Natural killer cell treated with Interleukin-12 subunit alpha and Interleukin-12 subunit beta and Interleukin-15 and Interleukin-18, amount 100 ng/mL, for 72 hours (primary cell): ENCODE results near the gene SRC. TPM values are rescaled to one million over a fixed set of nuclear protein-coding genes. Genes with fewer than 3 reads are reported as not detected.
"Not testable (repeated sequence)": the region's sequence is repeated elsewhere in the genome, so short reads cannot be mapped to it uniquely, and the experiment has no call there.

Experiments
- ATAC-seq, 2 donors: fragments of 150-1000 bp; cut with Tn5 transposase in 1 of 2; sonication (Bioruptor Pico), chemical (Tn5 transposase) in 1 of 2; 2 replicates each; pipeline ENCODE4 v1.10.0; 2021
- DNase-seq: peaks from one replicate; pipeline ENCODE4 v3.0.0; 2022; ENCODE audit warnings: low spot score
- H3K27ac Mint-ChIP-seq, 2 donors: 1 replicate in 1 of 2; 2 replicates in 1 of 2; pipeline ENCODE4 v1.8.0; 2022; ENCODE audit warnings: mixed read lengths in 2 of 2, mild to moderate bottlenecking in 1 of 2, moderate library complexity in 1 of 2
- H3K27me3 Mint-ChIP-seq, 2 donors: 1 replicate in 1 of 2; 2 replicates in 1 of 2; pipeline ENCODE4 v1.8.0; 2022; ENCODE audit warnings: mixed read lengths in 2 of 2
- H3K36me3 Mint-ChIP-seq: one replicate; pipeline ENCODE4 v1.8.0; 2022; ENCODE audit warnings: mixed read lengths
- H3K4me1 Mint-ChIP-seq, 2 donors: 1 replicate in 1 of 2; 2 replicates in 1 of 2; pipeline ENCODE4 v1.8.0; 2022; ENCODE audit warnings: low read depth in 2 of 2, mixed read lengths in 2 of 2, mild to moderate bottlenecking in 1 of 2
- H3K4me3 Mint-ChIP-seq: one replicate; pipeline ENCODE4 v1.8.0; 2022; ENCODE audit warnings: mixed read lengths
- H3K9me3 Mint-ChIP-seq: 2 replicates; pipeline ENCODE4 v1.8.0; 2022; ENCODE audit warnings: mixed read lengths
- total RNA-seq, 2 donors: library from RNA; stranded (reverse); gene quantifications; one replicate each; pipeline ENCODE4 v1.2.3, GENCODE V29; 2022

Gene SRC
- total RNA-seq, 2 donors from 2014 or later: 6.8 to 8.6 TPM

GRCh38 chr20:37363221-37364012 lies 17.5 kb downstream of the SRC start:
- ATAC-seq (no peak), DNase-seq (no peak)
- Mint-ChIP-seq H3K9me3 (no peaks in the 10 kb centered on the region), H3K36me3 (no peaks in the 10 kb centered on the region), H3K27ac (no peak overlapping the region), H3K27me3 (no peaks in the 10 kb centered on the region), H3K4me1 (peaks cover 0 to 9% of the 10 kb centered on the region in 2 donors), H3K4me3 (no peak overlapping the region)

- DNase-seq: no peak
- Mint-ChIP-seq H3K4me1 (peaks cover 0 to 7% of the 10 kb centered on the region in 2 donors), H3K27me3 (no peaks in the 10 kb centered on the region), H3K4me3 (no peak overlapping the region), H3K36me3 (no peaks in the 10 kb centered on the region), H3K27ac (no peak overlapping the region), H3K9me3 (no peaks in the 10 kb centered on the region)
- ATAC-seq: peak; percentile 21
Measured at GRCh38 chr20:37364013-37364926, 18.3 kb downstream of the SRC start.

- no peaks in the 10 kb centered on the region for H3K27me3 Mint-ChIP-seq
- DNase-seq (no peak), ATAC-seq (no peak)
Measured at GRCh38 chr20:37364927-37365272, 19.0 kb downstream of the SRC start.

DNA sequence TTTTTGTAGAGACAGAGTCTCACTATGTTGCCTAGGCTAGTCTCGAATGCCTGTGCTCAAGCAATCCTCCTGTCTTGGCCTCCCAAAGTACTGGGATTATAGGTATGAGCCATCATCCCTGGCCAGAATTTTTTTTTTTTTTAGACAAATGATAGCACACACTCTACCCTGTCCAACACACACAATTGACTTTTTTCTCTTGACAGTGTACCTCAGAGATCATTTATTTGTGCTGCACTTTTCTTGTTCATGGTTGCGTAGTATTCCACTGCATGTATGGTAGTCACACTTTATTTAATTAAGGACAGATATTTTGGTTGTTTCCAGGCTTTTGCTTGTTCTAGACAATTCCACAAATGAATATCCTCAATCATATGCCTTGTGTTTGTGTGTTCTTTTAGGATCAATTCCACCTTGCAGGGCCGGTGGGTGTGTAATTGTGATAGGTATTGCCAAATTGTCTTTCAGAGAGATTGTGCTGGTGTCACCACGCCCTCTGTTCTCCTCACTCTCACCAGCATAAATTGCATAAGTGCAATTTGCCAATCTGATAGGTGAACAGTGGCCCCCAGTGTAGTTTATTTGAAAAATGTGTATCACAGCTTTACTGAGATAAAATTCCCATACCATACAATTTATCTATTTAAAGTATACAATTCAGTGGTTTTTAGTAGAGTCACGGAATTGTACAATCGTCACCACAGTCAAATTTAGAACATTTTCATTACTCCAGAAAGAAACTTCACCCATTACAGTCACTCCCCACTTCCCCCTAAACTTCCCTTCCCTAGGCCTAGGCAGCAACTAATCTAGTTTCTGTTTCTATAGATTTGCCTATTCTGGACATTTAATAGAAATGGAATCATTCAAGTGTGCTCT lies 20.1 kb downstream of the SRC start:
- ATAC-seq: peak in 1 of 2 donors; percentile 53
- no peaks in the 10 kb centered on the region for H3K27me3 Mint-ChIP-seq
- peak overlapping the region in 1 of 2 donors; percentile 16 for H3K27ac Mint-ChIP-seq
- peaks cover 0 to 4% of the 10 kb centered on the region in 2 donors for H3K4me1 Mint-ChIP-seq
- H3K4me3 Mint-ChIP-seq: no peak overlapping the region
- no peaks in the 10 kb centered on the region for H3K9me3 Mint-ChIP-seq
- DNase-seq: peak; percentile 13
- H3K36me3 Mint-ChIP-seq: no peaks in the 10 kb centered on the region

More at GRCh38 chr20:37364927-37365272, 19.0 kb downstream of the SRC start:
- no peak overlapping the region for H3K4me3 Mint-ChIP-seq
- peaks cover 0 to 7% of the 10 kb centered on the region in 2 donors for H3K4me1 Mint-ChIP-seq
- no peaks in the 10 kb centered on the region for H3K36me3 Mint-ChIP-seq
- no peak overlapping the region for H3K27ac Mint-ChIP-seq
- no peaks in the 10 kb centered on the region for H3K9me3 Mint-ChIP-seq

DNA sequence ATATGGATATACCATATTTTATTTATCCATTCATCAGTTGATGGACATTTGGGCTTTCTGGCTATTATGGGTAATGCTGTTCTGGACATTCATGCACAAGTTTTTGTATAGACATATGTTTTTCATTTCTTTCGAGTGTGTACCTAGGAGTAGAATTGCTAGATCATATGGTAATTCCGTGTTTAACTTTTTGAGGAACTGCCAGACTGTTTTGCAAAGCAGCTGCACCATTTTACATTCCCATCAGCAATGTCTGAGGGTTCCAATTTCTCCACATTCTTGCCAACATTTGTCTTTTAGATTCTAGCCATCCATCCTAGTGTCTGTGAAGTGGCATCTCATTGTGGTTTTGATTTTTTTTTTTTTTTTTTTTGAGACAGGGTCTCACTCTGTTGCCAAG lies 20.8 kb downstream of the SRC start:
- H3K4me3 Mint-ChIP-seq: no peak overlapping the region
- no peaks in the 10 kb centered on the region for H3K27me3 Mint-ChIP-seq
- no peaks in the 10 kb centered on the region for H3K9me3 Mint-ChIP-seq
- DNase-seq (no peak), ATAC-seq (no peak)
- H3K4me1 Mint-ChIP-seq: peaks cover 0 to 4% of the 10 kb centered on the region in 2 donors
- peak overlapping the region in 1 of 2 donors; percentile 45 for H3K27ac Mint-ChIP-seq
- H3K36me3 Mint-ChIP-seq: no peaks in the 10 kb centered on the region

GRCh38 chr20:37369846-37370245 lies 23.9 kb downstream of the SRC start:
- H3K4me3 Mint-ChIP-seq: no peak overlapping the region
- no peak overlapping the region for H3K27ac Mint-ChIP-seq

DNA sequence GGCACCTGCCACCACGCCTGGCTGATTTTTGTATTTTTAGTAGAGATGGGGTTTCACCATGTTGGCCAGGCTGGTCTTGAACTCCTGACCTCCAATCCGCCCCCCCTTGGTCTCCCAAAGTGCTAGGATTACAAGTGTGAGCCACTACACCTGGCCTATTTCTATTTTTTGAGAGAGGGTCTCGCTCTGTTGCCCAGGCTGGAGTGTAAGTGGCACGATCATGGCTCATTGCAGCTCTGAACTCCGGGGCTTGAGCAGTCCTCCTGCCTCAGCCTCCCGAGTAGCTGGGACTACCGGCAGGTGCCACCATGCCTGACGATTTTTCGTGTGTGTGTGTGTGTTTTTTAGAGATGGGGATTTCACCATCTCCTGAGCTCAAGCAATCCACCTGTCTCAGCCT lies 25.9 kb downstream of the SRC start:
- DNase-seq, H3K27ac Mint-ChIP-seq, H3K9me3 Mint-ChIP-seq, H3K27me3 Mint-ChIP-seq, ATAC-seq, H3K4me1 Mint-ChIP-seq, H3K36me3 Mint-ChIP-seq, H3K4me3 Mint-ChIP-seq: not testable (repeated sequence)

More at GRCh38 chr20:37369846-37370245, 23.9 kb downstream of the SRC start:
- ATAC-seq (no peak), DNase-seq (no peak)
- Mint-ChIP-seq H3K9me3 (no peaks in the 10 kb centered on the region), H3K27me3 (no peaks in the 10 kb centered on the region), H3K36me3 (no peaks in the 10 kb centered on the region), H3K4me1 (peaks cover 0 to 4% of the 10 kb centered on the region in 2 donors)

- no peak overlapping the region for H3K27ac Mint-ChIP-seq
- DNase-seq: no peak
- no peak for ATAC-seq
- H3K9me3 Mint-ChIP-seq: no peaks in the 10 kb centered on the region
- no peaks in the 10 kb centered on the region for H3K27me3 Mint-ChIP-seq
- no peak overlapping the region for H3K4me3 Mint-ChIP-seq
- no peaks in the 10 kb centered on the region for H3K36me3 Mint-ChIP-seq
- peaks cover 3 to 8% of the 10 kb centered on the region in 2 donors for H3K4me1 Mint-ChIP-seq
Measured at GRCh38 chr20:37372441-37372840, 26.5 kb downstream of the SRC start.

- Mint-ChIP-seq H3K27ac (no peak overlapping the region), H3K4me1 (peaks cover 4 to 10% of the 10 kb centered on the region in 2 donors), H3K9me3 (no peaks in the 10 kb centered on the region), H3K27me3 (no peaks in the 10 kb centered on the region), H3K4me3 (no peak overlapping the region), H3K36me3 (no peaks in the 10 kb centered on the region)
- ATAC-seq (no peak), DNase-seq (no peak)
Measured at GRCh38 chr20:37373020-37373598, 27.2 kb downstream of the SRC start.

GRCh38 chr20:37375227-37375626 lies 29.3 kb downstream of the SRC start:
- Mint-ChIP-seq H3K27me3 (no peaks in the 10 kb centered on the region), H3K4me1 (peaks cover 4 to 10% of the 10 kb centered on the region in 2 donors), H3K27ac (no peak overlapping the region), H3K9me3 (no peaks in the 10 kb centered on the region), H3K36me3 (no peaks in the 10 kb centered on the region), H3K4me3 (no peak overlapping the region)
- DNase-seq: no peak
- ATAC-seq: no peak

DNA sequence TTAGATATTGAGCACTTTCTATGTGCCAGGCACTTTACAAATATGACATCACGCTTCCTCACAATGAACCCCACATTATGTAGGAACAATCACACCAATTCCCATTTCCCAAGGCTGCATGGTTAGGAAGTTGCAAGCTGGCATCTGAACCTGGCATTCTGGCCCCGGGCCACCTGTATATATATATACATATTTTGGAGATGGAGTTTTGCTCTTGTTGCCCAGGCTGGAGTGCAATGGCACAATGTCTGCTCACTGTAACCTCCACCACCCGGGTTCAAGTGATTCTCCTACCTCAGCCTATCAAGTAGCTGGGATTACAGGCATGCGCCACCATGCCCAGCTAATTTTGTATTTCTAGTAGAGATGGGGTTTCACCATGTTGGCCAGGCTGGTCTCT lies 30.4 kb downstream of the SRC start:
- H3K27me3 Mint-ChIP-seq: no peaks in the 10 kb centered on the region
- H3K4me3 Mint-ChIP-seq: no peak overlapping the region
- ATAC-seq (no peak), DNase-seq (no peak)
- H3K4me1 Mint-ChIP-seq: peaks cover 4 to 10% of the 10 kb centered on the region in 2 donors
- H3K36me3 Mint-ChIP-seq: no peaks in the 10 kb centered on the region
- H3K27ac Mint-ChIP-seq: no peak overlapping the region
- no peaks in the 10 kb centered on the region for H3K9me3 Mint-ChIP-seq

DNA sequence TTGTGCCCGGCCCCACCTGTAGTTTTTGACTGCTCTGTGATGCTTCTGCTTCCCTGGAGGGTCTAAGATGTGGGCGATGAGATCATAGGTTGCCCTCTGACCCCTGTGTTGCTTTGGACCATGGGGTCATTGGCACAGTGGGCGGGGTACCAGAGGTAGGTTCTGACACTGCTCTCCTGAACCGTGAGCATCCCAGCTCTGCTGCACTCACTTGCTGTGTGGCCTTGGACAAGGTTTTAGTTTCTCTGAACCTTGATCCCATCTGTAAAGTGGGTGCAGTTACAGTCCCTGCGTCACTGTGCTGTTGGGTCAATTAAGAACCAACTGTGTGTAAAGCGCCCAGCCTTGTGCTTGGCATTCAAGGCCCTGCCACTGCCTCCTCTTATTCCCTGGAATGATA lies 30.9 kb downstream of the SRC start:
- Mint-ChIP-seq H3K9me3 (no peaks in the 10 kb centered on the region), H3K27me3 (no peaks in the 10 kb centered on the region), H3K4me3 (no peak overlapping the region), H3K4me1 (peaks cover 4 to 10% of the 10 kb centered on the region in 2 donors), H3K36me3 (no peaks in the 10 kb centered on the region), H3K27ac (peak overlapping the region in 1 of 2 donors; percentile 66)
- ATAC-seq: no peak
- no peak for DNase-seq
